ENCODE data around the gene TRRAP.

TRRAP gene

GRCh38 chr7:98903246-98903645 lies 24.9 kb downstream of the TRRAP start:
- DNase-seq = no peak

- DNase-seq = no peak
These were observed 29.2 kb downstream of the TRRAP start for GRCh38 chr7:98907570-98907969.

- no peak for DNase-seq
These were observed 30.3 kb downstream of the TRRAP start for GRCh38 chr7:98908585-98908984.

GRCh38 chr7:98909487-98909886 lies 31.2 kb downstream of the TRRAP start:
- no peak for DNase-seq

- DNase-seq = no peak
These were observed 32.1 kb downstream of the TRRAP start for GRCh38 chr7:98910427-98910826.

- no peak for DNase-seq
These were observed 33.6 kb downstream of the TRRAP start for GRCh38 chr7:98911916-98912315.

GRCh38 chr7:98913026-98913425 lies 34.7 kb downstream of the TRRAP start:
- DNase-seq = no peak

GRCh38 chr7:98913612-98914011 lies 35.3 kb downstream of the TRRAP start:
- no peak for DNase-seq

GRCh38 chr7:98917331-98917730 lies 39.0 kb downstream of the TRRAP start:
- DNase-seq = no peak

- DNase-seq = no peak
These were observed 43.5 kb downstream of the TRRAP start for GRCh38 chr7:98921608-98922372.

- no peak for DNase-seq
These were observed 44.3 kb downstream of the TRRAP start for GRCh38 chr7:98922392-98923187.

- DNase-seq = no peak
These were observed 45.2 kb downstream of the TRRAP start for GRCh38 chr7:98923512-98923911.

GRCh38 chr7:98927125-98927524 lies 48.8 kb downstream of the TRRAP start:
- DNase-seq = no peak

- no peak for DNase-seq
These were observed 52.1 kb downstream of the TRRAP start for GRCh38 chr7:98930464-98930863.

GRCh38 chr7:98930921-98931320 lies 52.6 kb downstream of the TRRAP start:
- DNase-seq = no peak

- no peak for DNase-seq
These were observed 55.0 kb downstream of the TRRAP start for GRCh38 chr7:98933321-98933720.

GRCh38 chr7:98934267-98934666 lies 55.9 kb downstream of the TRRAP start:
- DNase-seq = no peak

- DNase-seq = no peak
These were observed 57.5 kb downstream of the TRRAP start for GRCh38 chr7:98935811-98936210.

GRCh38 chr7:98943336-98943735 lies 65.0 kb downstream of the TRRAP start:
- DNase-seq = no peak

- DNase-seq = no peak
These were observed 66.1 kb downstream of the TRRAP start for GRCh38 chr7:98944386-98944785.

- DNase-seq = no peak
These were observed 67.5 kb downstream of the TRRAP start for GRCh38 chr7:98945852-98946251.

GRCh38 chr7:98946389-98946788 lies 68.1 kb downstream of the TRRAP start:
- DNase-seq = no peak

- no peak for DNase-seq
These were observed 71.2 kb downstream of the TRRAP start for GRCh38 chr7:98949336-98950044.

GRCh38 chr7:98955992-98956391 lies 77.7 kb downstream of the TRRAP start:
- no peak for DNase-seq

All from NCI-H187 (cell line).